BJ (cell line): ENCODE results near the gene PIK3R4. TPM values are rescaled to one million over a fixed set of nuclear protein-coding genes. Genes with fewer than 3 reads are reported as not detected.

Source experiments
- CTCF ChIA-PET: fragments of 350-600 bp; formaldehyde crosslinking; extraction: SDS; loops from one replicate; lab custom pipeline; 2021; ENCODE audit warnings: antibody characterized with exemption, inconsistent platforms; lab: Yijun Ruan, JAX
- POLR2A ChIA-PET: fragments of 300-600 bp; sonication (Branson Sonifier 250); formaldehyde crosslinking; extraction: SDS; loops from one replicate; lab custom pipeline; 2021; ENCODE audit warnings: antibody characterized with exemption; lab: Charles Lee
- DNase-seq: peaks from one replicate; pipeline ENCODE4 v3.0.0-alpha.2; 2011; ENCODE audit warnings: low read depth
- H3K27me3 ChIP-seq: 2 replicates; pipeline ENCODE4 v1.6.0; 2011; ENCODE audit warnings: low read length; ENCODE audit not compliant: control insufficient read depth, insufficient read depth
- H3K36me3 ChIP-seq: 2 replicates; pipeline ENCODE4 v1.5.1; 2011; ENCODE audit warnings: low read length; ENCODE audit not compliant: control insufficient read depth, insufficient read depth
- H3K4me3 ChIP-seq: 2 replicates; pipeline ENCODE4 v1.5.1; 2011; ENCODE audit warnings: low read depth, mild to moderate bottlenecking, control low read depth, low read length
- CTCF ChIP-seq: IDR thresholded peaks from 2 replicates; pipeline ENCODE4 v1.5.1; 2011; ENCODE audit warnings: low read depth, mild to moderate bottlenecking, control low read depth, inconsistent platforms, low read length, moderate library complexity; ENCODE audit not compliant: insufficient read depth
- polyA minus RNA-seq: library from RNA; depleted of rRNA, polyadenylated mRNA; stranded (reverse); fragments of >200 nt; gene quantifications from 2 replicates; pipeline ENCODE4 v1.2.3, GENCODE V29; 2011; rRNA and poly(A)+ RNA removed
- polyA plus RNA-seq: library from polyadenylated mRNA; depleted of rRNA; stranded (reverse); fragments of >200 nt; gene quantifications from 2 replicates; pipeline ENCODE4 v1.2.3, GENCODE V29; 2011; rRNA removed

The PIK3R4 gene
- polyA plus RNA-seq (29.5 and 30.0 TPM in 2 replicates), polyA minus RNA-seq (47.5 and 60.3 TPM in 2 replicates)

DNA sequence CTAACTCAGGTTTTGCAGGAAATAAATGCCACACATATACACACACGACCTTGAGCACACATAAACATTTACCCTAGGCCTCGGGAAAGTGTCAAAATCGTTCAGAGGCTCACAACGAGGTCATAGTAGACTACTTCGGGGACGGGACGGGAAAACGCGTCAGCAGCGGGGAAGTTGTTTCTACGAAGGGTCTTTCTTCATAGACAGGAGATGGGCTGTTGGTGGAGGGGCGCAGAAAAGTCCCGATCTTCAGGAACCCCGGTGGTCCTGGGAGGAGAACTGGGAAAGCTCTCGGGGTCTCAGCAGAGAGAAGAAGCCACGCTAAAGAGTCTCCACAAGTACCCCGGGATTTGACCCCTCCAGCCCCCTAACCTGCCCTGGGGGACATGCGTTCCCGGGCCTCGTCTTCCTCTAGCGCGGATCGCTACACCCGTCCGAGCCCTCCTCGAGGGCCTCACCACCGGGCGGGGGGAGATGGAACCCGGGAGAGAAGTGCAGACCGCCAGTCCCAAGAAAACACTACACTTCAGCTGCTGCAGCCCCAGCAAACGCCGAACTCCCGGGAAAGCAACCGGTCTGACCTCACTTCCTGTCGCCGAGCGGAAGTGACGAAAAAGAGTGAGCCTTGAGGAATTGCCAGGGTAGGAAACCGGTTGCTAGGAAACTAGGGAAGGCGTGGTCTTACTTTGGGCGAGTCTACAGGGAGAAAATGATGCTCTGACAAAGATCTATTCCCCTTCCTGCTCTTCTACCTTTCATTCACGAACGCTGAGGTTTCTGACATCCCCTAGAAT is at the start of gene PIK3R4:
Gene PIK3R4 (minus strand): TSS at position 584 of the 794 bp plus-strand sequence. CDS start 1,611 bp downstream, outside the sequence.
- DNase-seq = peak; percentile 90
- ChIA-PET CTCF (interaction anchor here (0.6 to 1.9 kb wide), 5 partner anchors 8 to 307 kb away, joined by 3 to 6 read pairs (median 3); partner anchors contain the start of gene ATP2C1), POLR2A (no interaction called here)
- Histone ChIP-seq H3K4me3 (peak within 1 kb of the TSS; percentile 82), H3K36me3 (no peaks in the 10 kb centered on the region), H3K27me3 (no peaks in the 10 kb centered on the region)
- no peak for TF ChIP-seq CTCF

DNA sequence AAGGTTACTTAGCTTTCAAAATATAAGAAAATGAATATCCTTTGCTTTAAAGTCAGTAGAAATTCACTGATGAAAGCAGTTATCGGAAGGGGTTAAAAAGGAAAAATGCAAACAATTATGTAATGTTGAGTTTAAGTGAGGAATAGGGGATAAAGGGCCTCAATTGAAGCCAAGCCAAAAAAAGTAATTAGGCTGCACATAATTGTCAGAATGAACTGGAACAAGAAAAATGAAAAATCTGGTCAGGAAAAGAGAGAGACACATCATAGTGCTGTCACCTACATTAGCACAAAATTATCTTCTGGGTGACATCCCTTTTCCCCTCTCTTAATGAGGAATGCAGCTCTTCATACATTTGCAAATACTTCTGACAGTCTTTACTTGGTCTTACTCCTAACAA is 48.8 kb upstream of the PIK3R4 start:
- TF ChIP-seq CTCF = no peak

GRCh38 chr3:130792246-130792645 is 45.6 kb upstream of the PIK3R4 start:
- ChIA-PET CTCF (interaction anchor here (1.4 kb wide), 1 partner anchor 12 kb away, joined by 4 read pairs; no protein-coding TSS in a partner anchor), POLR2A (no interaction called here)
- no peak for DNase-seq
- Histone ChIP-seq H3K4me3 (no peak overlapping the region), H3K27me3 (no peaks in the 10 kb centered on the region), H3K36me3 (no peaks in the 10 kb centered on the region)
- no peak for TF ChIP-seq CTCF

More for the DNA sequence above, 48.8 kb upstream of the PIK3R4 start:
- DNase-seq = no peak
- Histone ChIP-seq H3K4me3 (no peak overlapping the region), H3K36me3 (no peaks in the 10 kb centered on the region), H3K27me3 (no peaks in the 10 kb centered on the region)
- ChIA-PET POLR2A (no interaction called here), CTCF (no interaction called here)

- no peak overlapping the region for H3K4me3 ChIP-seq
- TF ChIP-seq CTCF = no peak
- POLR2A ChIA-PET = no interaction called here
- no peak for DNase-seq
- CTCF ChIA-PET = no interaction called here
- no peaks in the 10 kb centered on the region for H3K27me3 ChIP-seq
- no peaks in the 10 kb centered on the region for H3K36me3 ChIP-seq
Observed at GRCh38 chr3:130789782-130790322, 43.2 kb upstream of the PIK3R4 start.

- DNase-seq = no peak
- no peak overlapping the region for H3K4me3 ChIP-seq
- no peaks in the 10 kb centered on the region for H3K36me3 ChIP-seq
- POLR2A ChIA-PET = no interaction called here
- CTCF ChIA-PET = no interaction called here
- H3K27me3 ChIP-seq = no peaks in the 10 kb centered on the region
- TF ChIP-seq CTCF = no peak
Observed at GRCh38 chr3:130787422-130788068, 40.9 kb upstream of the PIK3R4 start.
